Sigmoid colon (tissue), 3 donors: ENCODE results near the gene BRD4.

Source experiments
- CTCF ChIP-seq, 4 experiments: fragments of 450-650 bp in 3 of 4; fragments of 200-600 bp in 1 of 4; IDR thresholded peaks; one replicate each; pipeline ENCODE4 v1.5.1; 2016 to 2019; ENCODE audit warnings: antibody characterized with exemption in 4 of 4, mild to moderate bottlenecking in 3 of 4, moderate library complexity in 2 of 4
- POLR2A ChIP-seq, 2 donors: fragments of 450-650 bp; IDR thresholded peaks; one replicate each; pipeline ENCODE4 v1.6.1; 2016; ENCODE audit warnings: antibody characterized with exemption in 2 of 2, mild to moderate bottlenecking in 2 of 2, moderate library complexity in 2 of 2

- no peak for TF ChIP-seq CTCF (IDR thresholded peaks at IDR 0.05)
- TF ChIP-seq POLR2A (IDR thresholded peaks at IDR 0.05), result no peak
Measured at GRCh38 chr19:15201374-15202023, 130.8 kb downstream of the BRD4 start.
